Measurements from ENCODE around the gene KIF13A.
"Not testable (repeated sequence)": the region's sequence is repeated elsewhere in the genome, so short reads cannot be mapped to it uniquely, and the experiment has no call there.

KIF13A gene

GRCh38 chr6:18022398-18023231 lies 35.2 kb upstream of the KIF13A start:
- no peaks in the 10 kb centered on the region for H3K4me1 ChIP-seq
- H3K27ac ChIP-seq: no peak overlapping the region
- 0 out of 22 replicates have a peak, but pooled peaks cover 0 to 6% (median 0%) of the 10 kb centered on the region in 11 experiments for H3K36me3 ChIP-seq
- no peak overlapping the region for H3K4me2 ChIP-seq
- H3K9ac ChIP-seq: no peak overlapping the region
- H3K4me3 ChIP-seq: no peak overlapping the region
- no peaks in the 10 kb centered on the region for H4K20me1 ChIP-seq
- no peak for TF ChIP-seq Cebpa-rat (IDR thresholded peaks at IDR 0.05)
- H3K27me3 ChIP-seq: no peaks in the 10 kb centered on the region
- H3K9me3 ChIP-seq (replicated peaks in 1 of 11): peaks cover 15 to 28% (median 19%) of the 10 kb centered on the region in 11 experiments

DNA sequence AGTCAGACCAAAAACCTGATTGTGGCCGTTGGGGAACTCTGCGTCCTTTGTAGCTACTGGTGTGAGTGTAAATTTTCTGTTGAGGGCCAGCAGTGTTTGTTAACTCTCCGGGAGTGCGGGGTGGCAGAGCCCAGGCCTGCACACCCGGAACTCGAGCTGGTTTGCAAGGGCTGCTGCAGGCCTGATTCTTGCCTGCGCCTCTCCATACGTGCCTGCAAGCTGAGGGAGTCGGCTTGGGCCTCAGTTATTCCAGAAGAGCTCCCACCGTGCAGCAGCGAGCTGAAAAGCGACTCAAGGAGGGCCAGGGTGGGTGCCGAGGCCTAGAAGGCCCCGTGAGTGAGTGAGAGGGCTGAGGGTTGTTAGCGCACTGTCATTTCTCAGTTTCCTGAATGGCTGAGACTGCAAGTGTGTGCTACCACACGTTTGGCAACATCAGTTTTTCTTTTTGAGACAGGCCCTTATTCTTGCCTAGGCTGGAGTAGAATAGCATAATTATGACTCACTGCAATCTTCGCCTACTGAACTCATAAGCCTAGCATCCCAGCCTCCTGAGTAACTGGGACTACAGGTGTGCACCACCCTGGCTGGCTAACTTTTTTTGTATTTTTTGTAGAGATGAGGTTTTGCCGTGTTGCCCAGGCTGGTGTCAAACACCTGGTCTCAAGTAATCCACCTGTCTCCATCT lies 33.9 kb upstream of the KIF13A start:
- H3K27ac ChIP-seq: no peak overlapping the region

DNA sequence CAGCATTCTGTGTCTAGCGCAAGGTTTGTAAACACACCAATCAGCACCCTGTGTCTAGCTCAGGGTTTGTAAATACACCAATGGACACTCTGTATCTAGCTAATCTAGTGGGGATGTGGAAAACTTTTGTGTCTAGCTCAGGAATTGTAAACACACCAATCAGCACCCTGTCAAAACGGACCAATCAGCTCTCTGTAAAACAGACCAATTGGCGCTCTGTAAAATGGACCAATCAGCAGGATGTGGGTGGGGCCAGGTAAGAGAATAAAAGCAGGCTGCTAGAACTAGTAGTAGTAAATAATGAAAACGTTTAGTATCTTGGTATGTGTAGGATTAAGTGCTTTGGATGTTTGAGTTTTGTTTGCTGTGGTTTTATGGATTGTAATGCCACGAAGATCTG lies 33.1 kb upstream of the KIF13A start:
- not testable (repeated sequence) for H3K27ac ChIP-seq, H3K9ac ChIP-seq

More for the DNA sequence above, 33.9 kb upstream of the KIF13A start:
- Histone ChIP-seq H3K4me2 (no peak overlapping the region), H3K4me1 (no peaks in the 10 kb centered on the region), H3K4me3 (no peak overlapping the region), H3K27me3 (no peaks in the 10 kb centered on the region), H3K36me3 (0 out of 22 replicates have a peak, but pooled peaks cover 0 to 6% (median 0%) of the 10 kb centered on the region in 11 experiments), H4K20me1 (no peaks in the 10 kb centered on the region), H3K9me3 (replicated peaks in 1 of 11) (peaks cover 15 to 28% (median 19%) of the 10 kb centered on the region in 11 experiments), H3K9ac (no peak overlapping the region)
- no peak for TF ChIP-seq Cebpa-rat (IDR thresholded peaks at IDR 0.05)

DNA sequence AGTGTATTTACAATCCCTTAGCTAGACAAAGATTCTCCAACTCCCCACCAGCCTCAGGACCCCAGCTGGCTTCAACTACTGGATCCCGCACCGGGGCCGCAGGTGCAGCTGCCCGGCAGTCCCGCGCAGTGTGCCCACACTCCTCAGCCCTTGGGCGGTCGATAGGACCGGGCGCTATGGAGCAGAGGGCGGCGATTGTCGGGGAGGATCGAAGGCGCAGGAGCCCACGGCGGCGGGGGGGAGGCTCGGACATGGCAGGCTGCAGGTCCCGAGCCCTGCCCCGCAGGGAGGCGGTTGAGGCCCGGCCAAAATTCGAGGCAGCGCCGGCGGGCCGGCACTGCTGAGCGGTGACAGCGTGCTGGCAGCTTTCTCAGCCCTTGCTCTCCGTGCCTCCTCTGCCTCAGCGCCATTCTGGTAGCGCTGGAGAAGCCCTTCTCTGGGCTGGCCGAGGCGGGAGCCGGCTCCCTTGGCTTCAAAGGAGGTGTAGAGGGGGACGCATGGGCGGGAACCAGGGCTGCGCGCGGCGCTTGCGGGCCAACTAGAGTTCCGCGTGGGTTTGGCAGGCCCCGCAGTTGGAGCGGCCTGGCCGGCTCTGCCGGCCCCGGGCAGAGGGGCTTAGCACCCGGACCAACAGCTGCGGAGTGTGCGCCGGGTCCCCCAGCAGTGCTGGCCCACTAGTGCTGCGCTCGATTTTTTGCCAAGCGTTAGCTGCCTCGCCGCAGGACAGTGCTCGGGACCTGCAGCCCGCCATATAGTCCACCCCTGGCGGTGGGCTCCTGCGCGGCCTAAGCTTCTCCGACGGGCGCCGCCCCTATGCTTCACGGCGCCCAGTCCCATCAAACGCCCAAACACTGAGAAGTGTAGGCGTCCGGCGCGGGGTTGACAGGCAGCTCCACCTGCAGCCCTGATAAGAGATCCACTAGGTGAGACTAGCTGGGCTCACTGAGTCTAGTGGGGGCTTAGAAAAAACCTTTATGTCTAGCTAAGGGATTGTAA lies 32.4 kb upstream of the KIF13A start:
- Histone ChIP-seq H3K36me3 (0 out of 22 replicates have a peak, but pooled peaks cover 0 to 6% (median 0%) of the 10 kb centered on the region in 11 experiments), H3K9ac (no peak overlapping the region), H3K27ac (no peak overlapping the region), H3K4me2 (no peak overlapping the region), H3K4me1 (no peaks in the 10 kb centered on the region), H3K4me3 (no peak overlapping the region), H4K20me1 (no peaks in the 10 kb centered on the region), H3K27me3 (no peaks in the 10 kb centered on the region), H3K9me3 (replicated peaks in 1 of 11) (peaks cover 15 to 28% (median 19%) of the 10 kb centered on the region in 11 experiments)
- TF ChIP-seq Cebpa-rat (IDR thresholded peaks at IDR 0.05): no peak

More for the DNA sequence above, 33.1 kb upstream of the KIF13A start:
- H3K4me2 ChIP-seq, H3K4me3 ChIP-seq, H3K36me3 ChIP-seq, H3K27me3 ChIP-seq, H4K20me1 ChIP-seq, H3K4me1 ChIP-seq: not testable (repeated sequence)
- peaks cover 15 to 28% (median 19%) of the 10 kb centered on the region in 11 experiments for H3K9me3 ChIP-seq (replicated peaks in 1 of 11)

DNA sequence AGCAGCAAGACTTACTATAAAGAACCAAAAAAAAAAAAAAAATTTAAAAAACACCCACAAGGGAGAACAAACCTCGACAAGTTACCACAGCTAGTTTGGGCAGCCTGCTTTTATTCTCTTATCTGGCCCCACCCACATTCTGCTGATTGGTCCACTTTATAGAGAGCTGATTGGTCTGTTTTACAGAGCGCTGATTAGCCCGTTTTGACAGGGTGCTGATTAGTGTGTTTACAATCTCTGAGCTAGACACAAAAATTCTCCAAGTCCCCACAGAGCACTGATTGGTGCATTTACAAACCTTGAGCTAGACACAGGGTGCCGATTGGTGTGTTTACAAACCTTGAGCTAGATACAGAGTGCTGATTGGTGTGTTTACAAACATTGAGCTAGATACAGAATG lies 31.7 kb upstream of the KIF13A start:
- H3K27me3 ChIP-seq, H3K36me3 ChIP-seq, H4K20me1 ChIP-seq, H3K4me3 ChIP-seq, H3K9ac ChIP-seq, H3K4me1 ChIP-seq, H3K27ac ChIP-seq, H3K4me2 ChIP-seq: not testable (repeated sequence)
- peaks cover 15 to 28% (median 19%) of the 10 kb centered on the region in 11 experiments for H3K9me3 ChIP-seq (replicated peaks in 1 of 11)

DNA sequence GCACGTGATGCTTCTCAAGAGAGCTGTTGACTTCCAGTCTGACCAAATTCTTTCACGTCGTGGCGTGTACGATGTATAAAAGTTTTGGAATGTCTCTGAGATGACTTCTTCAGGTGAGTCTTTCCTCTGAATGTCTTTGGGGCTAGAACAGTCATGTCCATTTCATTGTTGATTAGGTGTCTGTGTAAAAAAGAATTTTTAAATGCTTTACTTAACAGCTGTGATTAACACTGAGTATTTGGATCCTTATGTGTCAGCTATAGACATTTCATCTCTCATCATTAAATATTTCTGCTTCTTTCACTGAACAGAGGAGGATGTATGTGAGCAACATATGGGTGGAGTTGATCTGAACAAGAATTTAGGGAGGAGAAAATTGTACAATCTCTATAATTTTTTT lies 29.3 kb upstream of the KIF13A start:
- H3K36me3 ChIP-seq: 0 out of 22 replicates have a peak, but pooled peaks cover 0 to 6% (median 0%) of the 10 kb centered on the region in 11 experiments
- no peaks in the 10 kb centered on the region for H3K4me1 ChIP-seq
- peaks cover 15 to 30% (median 19%) of the 10 kb centered on the region in 11 experiments for H3K9me3 ChIP-seq (replicated peaks in 1 of 11)
- H3K27ac ChIP-seq: no peak overlapping the region
- no peaks in the 10 kb centered on the region for H4K20me1 ChIP-seq
- H3K4me3 ChIP-seq: no peak overlapping the region
- H3K4me2 ChIP-seq: no peak overlapping the region
- no peaks in the 10 kb centered on the region for H3K27me3 ChIP-seq
- H3K9ac ChIP-seq: no peak overlapping the region
- TF ChIP-seq Cebpa-rat (IDR thresholded peaks at IDR 0.05): no peak

DNA sequence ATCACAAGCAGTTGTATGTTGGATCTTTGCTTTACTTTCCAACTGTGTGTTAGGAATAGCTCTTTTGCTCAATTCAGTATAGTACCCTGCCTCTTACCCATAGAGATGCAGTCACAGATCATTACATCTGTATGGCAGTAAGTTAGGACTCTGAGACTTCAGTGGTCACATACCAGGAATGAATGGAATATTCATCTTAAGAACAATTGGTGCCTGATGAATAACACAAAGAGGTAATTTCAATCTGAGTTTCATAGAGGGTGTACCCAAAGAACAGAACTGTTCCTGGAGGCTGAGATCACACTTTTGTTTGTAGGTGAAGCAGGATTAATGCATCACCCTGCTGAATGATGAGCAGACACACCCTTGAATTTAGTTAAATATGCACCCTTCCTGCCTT lies 28.7 kb upstream of the KIF13A start:
- Histone ChIP-seq H3K27ac (no peak overlapping the region), H3K4me3 (no peak overlapping the region), H3K9me3 (replicated peaks in 1 of 11) (peaks cover 20 to 31% (median 25%) of the 10 kb centered on the region in 11 experiments), H3K4me1 (no peaks in the 10 kb centered on the region), H3K27me3 (no peaks in the 10 kb centered on the region), H3K4me2 (no peak overlapping the region), H4K20me1 (no peaks in the 10 kb centered on the region), H3K9ac (no peak overlapping the region), H3K36me3 (0 out of 22 replicates have a peak, but pooled peaks cover 0 to 6% (median 0%) of the 10 kb centered on the region in 11 experiments)
- TF ChIP-seq Cebpa-rat (IDR thresholded peaks at IDR 0.05): no peak

DNA sequence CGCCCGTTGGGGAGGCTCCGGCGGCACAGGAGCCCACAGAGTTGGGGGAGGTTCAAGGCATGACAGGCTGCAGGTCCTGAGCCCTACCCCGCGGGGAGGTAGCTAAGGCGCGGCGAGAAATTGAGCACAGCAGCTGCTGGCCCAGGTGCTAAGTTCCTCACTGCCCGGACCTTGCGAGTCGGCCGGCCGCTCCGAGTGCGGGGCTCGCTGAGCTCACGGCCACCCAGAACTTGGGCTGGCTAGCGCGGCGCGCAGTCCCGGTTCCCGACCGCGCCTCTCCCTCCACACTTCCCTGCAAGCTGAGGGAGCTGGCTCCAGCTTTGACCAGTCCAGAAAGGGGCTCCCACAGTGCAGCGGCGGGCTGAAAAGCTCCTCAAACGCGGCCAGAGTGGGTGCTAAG lies 23.9 kb upstream of the KIF13A start:
- Histone ChIP-seq H3K27me3 (no peaks in the 10 kb centered on the region), H3K9me3 (replicated peaks in 1 of 11) (peaks cover 11 to 22% (median 15%) of the 10 kb centered on the region in 11 experiments), H3K36me3 (no peaks in the 10 kb centered on the region), H3K4me2 (no peak overlapping the region), H3K9ac (no peak overlapping the region), H3K4me3 (no peak overlapping the region), H3K4me1 (no peaks in the 10 kb centered on the region), H4K20me1 (no peaks in the 10 kb centered on the region), H3K27ac (no peak overlapping the region)
- no peak for TF ChIP-seq Cebpa-rat (IDR thresholded peaks at IDR 0.05)

DNA sequence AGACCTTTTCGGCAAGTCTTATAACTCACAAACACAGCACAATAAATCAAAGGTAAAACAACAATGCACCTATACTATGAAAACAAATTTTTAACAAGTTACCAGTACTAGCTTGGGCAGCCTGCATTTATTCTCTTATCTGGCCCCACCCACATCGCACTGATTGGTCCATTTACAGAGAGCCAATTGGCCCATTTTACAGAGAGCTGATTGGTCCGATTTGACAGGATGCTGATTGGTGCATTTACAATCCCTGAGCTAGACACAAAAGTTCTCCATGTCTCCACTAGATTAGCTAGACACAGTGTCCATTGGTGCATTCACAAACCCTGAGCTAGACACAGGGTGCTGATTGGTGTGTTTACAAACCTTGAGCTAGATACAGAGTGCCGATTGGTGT lies 23.1 kb upstream of the KIF13A start:
- not testable (repeated sequence) for H4K20me1 ChIP-seq, H3K27ac ChIP-seq, H3K4me2 ChIP-seq, H3K4me3 ChIP-seq, H3K36me3 ChIP-seq, H3K4me1 ChIP-seq, H3K27me3 ChIP-seq, H3K9ac ChIP-seq
- peaks cover 11 to 22% (median 15%) of the 10 kb centered on the region in 11 experiments for H3K9me3 ChIP-seq (replicated peaks in 1 of 11)
